IMR-90 (cell line): ENCODE measurements around the gene ACVR1B. TPM values are rescaled to one million over a fixed set of nuclear protein-coding genes. Genes with fewer than 3 reads are reported as not detected.

Experiments used
- ATAC-seq: fragments of 200-7000 bp; cut with Tn5 transposase; 2 replicates; pipeline ENCODE4 v1.9.1; 2020; ENCODE audit warnings: low read depth, mild to moderate bottlenecking, moderate library complexity
- BruUV-seq: library from RNA; stranded (reverse); fragments of 400-500 nt; replicated peaks from 2 replicates; lab custom pipeline; 2021; lab: Mats Ljungman, UMichigan
- CTCF ChIA-PET: fragments of 300-600 bp; formaldehyde crosslinking; extraction: SDS; loops from one replicate; lab custom pipeline; 2021; ENCODE audit warnings: antibody characterized with exemption; lab: Yijun Ruan, JAX
- POLR2A ChIA-PET: fragments of 300-600 bp; sonication (Branson Sonifier 250); formaldehyde crosslinking; loops from one replicate; lab custom pipeline; 2022; ENCODE audit warnings: antibody characterized with exemption; ENCODE audit not compliant: unreplicated experiment; lab: Charles Lee
- DNase-seq: peaks from one replicate; pipeline ENCODE4 v3.0.0; 2013
- H2AFZ ChIP-seq: replicated peaks from 2 replicates; pipeline ENCODE3; 2013; ENCODE audit warnings: low read length, mild to moderate bottlenecking; ENCODE audit not compliant: poor library complexity
- H2AK5ac ChIP-seq: 2 replicates; pipeline ENCODE4 v1.6.1; 2013; ENCODE audit warnings: low read depth, low read length, inconsistent platforms
- H2AK9ac ChIP-seq: replicated peaks from 2 replicates; pipeline ENCODE3; 2013; ENCODE audit warnings: mild to moderate bottlenecking, low read depth, low read length, moderate library complexity; ENCODE audit not compliant: poor library complexity
- H2BK120ac ChIP-seq: 2 replicates; pipeline ENCODE4 v1.6.1; 2013; ENCODE audit warnings: low read depth, low read length, inconsistent platforms
- H2BK15ac ChIP-seq: 3 replicates; pipeline ENCODE4 v1.6.1; 2013; ENCODE audit warnings: low read depth, low read length, inconsistent platforms
- H2BK20ac ChIP-seq: 2 replicates; pipeline ENCODE4 v1.6.1; 2013; ENCODE audit warnings: low read depth, mild to moderate bottlenecking, inconsistent platforms, low read length, moderate library complexity
- H2BK5ac ChIP-seq: 2 replicates; pipeline ENCODE4 v1.6.1; 2013; ENCODE audit warnings: mild to moderate bottlenecking, low read depth, low read length, inconsistent platforms; ENCODE audit not compliant: poor library complexity, severe bottlenecking
- H3K14ac ChIP-seq: replicated peaks from 2 replicates; pipeline ENCODE4 v1.6.1; 2013; ENCODE audit warnings: low read depth, low read length, inconsistent platforms
- H3K18ac ChIP-seq: 2 replicates; pipeline ENCODE4 v1.6.1; 2013; ENCODE audit warnings: low read depth, low read length, control low read depth
- H3K23ac ChIP-seq: 2 replicates; pipeline ENCODE4 v1.6.1; 2013; ENCODE audit warnings: low read depth, low read length, inconsistent platforms
- H3K27ac ChIP-seq: 2 replicates; pipeline ENCODE4 v1.5.1; 2013; ENCODE audit warnings: mild to moderate bottlenecking, control low read depth, low read length; ENCODE audit not compliant: insufficient read depth
- H3K27me3 ChIP-seq: 2 replicates; pipeline ENCODE4 v1.6.1; 2013; ENCODE audit warnings: low read length; ENCODE audit not compliant: control insufficient read depth, insufficient read depth
- H3K36me3 ChIP-seq: 2 replicates; pipeline ENCODE4 v1.6.1; 2013; ENCODE audit warnings: low read length, mixed read lengths; ENCODE audit not compliant: control insufficient read depth, insufficient read depth
- H3K4ac ChIP-seq: 2 replicates; pipeline ENCODE4 v1.6.1; 2013; ENCODE audit warnings: low read depth, low read length, inconsistent platforms
- H3K4me1 ChIP-seq: 2 replicates; pipeline ENCODE4 v1.6.1; 2013; ENCODE audit warnings: low read length, mixed read lengths; ENCODE audit not compliant: control insufficient read depth, insufficient read depth
- H3K4me2 ChIP-seq: 2 replicates; pipeline ENCODE4 v1.6.1; 2013; ENCODE audit warnings: low read depth, mild to moderate bottlenecking, control low read depth, low read length, moderate library complexity
- H3K4me3 ChIP-seq: 2 replicates; pipeline ENCODE4 v1.5.1; 2013; ENCODE audit warnings: low read depth, mild to moderate bottlenecking, control low read depth, low read length, moderate library complexity; ENCODE audit not compliant: insufficient read depth
- H3K56ac ChIP-seq: 2 replicates; pipeline ENCODE4 v1.6.1; 2013; ENCODE audit warnings: low read length, inconsistent platforms; ENCODE audit not compliant: insufficient read depth; ENCODE audit errors: extremely low read depth
- H3K79me1 ChIP-seq, 2 experiments: 2 replicates each; pipeline ENCODE4 v1.6.1; 2013; ENCODE audit warnings: low read length in 2 of 2, inconsistent platforms in 1 of 2, low read depth in 1 of 2
- H3K9ac ChIP-seq: 2 replicates; pipeline ENCODE4 v1.6.1; 2013; ENCODE audit warnings: low read depth, low read length, control low read depth
- H3K9me1 ChIP-seq: 2 replicates; pipeline ENCODE4 v1.6.1; 2013; ENCODE audit warnings: low read length, inconsistent platforms; ENCODE audit not compliant: insufficient read depth
- H3K9me3 ChIP-seq: 2 replicates; pipeline ENCODE4 v1.6.1; 2013; ENCODE audit warnings: low read length; ENCODE audit not compliant: control insufficient read depth, insufficient read depth
- H4K20me1 ChIP-seq: 2 replicates; pipeline ENCODE4 v1.6.1; 2013; ENCODE audit warnings: low read length, inconsistent platforms; ENCODE audit not compliant: insufficient read depth
- H4K5ac ChIP-seq: 2 replicates; pipeline ENCODE4 v1.6.1; 2013; ENCODE audit warnings: mild to moderate bottlenecking, low read depth, low read length, control low read depth
- H4K8ac ChIP-seq, 2 experiments: 2 replicates each; pipeline ENCODE4 v1.6.1; 2013; ENCODE audit warnings: low read depth in 2 of 2, low read length in 2 of 2, control low read depth in 1 of 2, inconsistent platforms in 1 of 2
- H4K91ac ChIP-seq: 2 replicates; pipeline ENCODE4 v1.6.1; 2013; ENCODE audit warnings: low read depth, low read length, inconsistent platforms; ENCODE audit not compliant: insufficient read depth
- BHLHE40 ChIP-seq: fragments of 150-350 bp; IDR thresholded peaks from 2 replicates; pipeline ENCODE4 v1.6.1; 2016; ENCODE audit warnings: mild to moderate bottlenecking, low read depth, low read length
- POLR2A ChIP-seq: IDR thresholded peaks from 2 replicates; pipeline ENCODE4 v1.6.1; 2012; ENCODE audit warnings: mild to moderate bottlenecking, low read depth, low read length
- RAD21 ChIP-seq: IDR thresholded peaks from 2 replicates; pipeline ENCODE4 v1.6.1; 2012; ENCODE audit warnings: low read length, improper control_type of control experiment
- SMC3 ChIP-seq: fragments of 150-350 bp; IDR thresholded peaks from 2 replicates; pipeline ENCODE4 v1.6.1; 2016; ENCODE audit warnings: low read depth, mild to moderate bottlenecking, antibody characterized with exemption, low read length, moderate library complexity
- WGBS, 2 experiments: methylation state at CpG; one replicate each; pipeline versions ENCODE4 v1.1.5 to v1.1.7; 2013; ENCODE audit warnings: missing lambda C conversion rate in 2 of 2; ENCODE audit not compliant: insufficient read length in 1 of 2; ENCODE audit errors: extremely low coverage in 2 of 2; 5-methylcytosine and 5-hydroxymethylcytosine counted together
- dilution Hi-C: fragments of 300-500 bp; cut with HindIII; formaldehyde crosslinking; loops from one replicate; pipeline ENCODE4 v1.14.3; 2018; ENCODE audit warnings: low sequenced_read_pairs; ENCODE audit not compliant: unreplicated experiment
- in situ Hi-C: fragments of 300-500 bp; cut with MboI; formaldehyde crosslinking; loops from 3 replicates; pipeline ENCODE4 v1.14.3; 2019; ENCODE audit warnings: low sequenced_read_pairs, inconsistent platforms, mixed read lengths
- intact Hi-C: fragments of 100-400 bp; cut with micrococcal nuclease; formaldehyde crosslinking; loops from 2 replicates; pipeline ENCODE4 v1.10.0; 2022
- polyA plus RNA-seq, 3 experiments: library from polyadenylated mRNA; depleted of rRNA; stranded (reverse); fragments of >200 nt; gene quantifications; 2 replicates each; pipeline ENCODE4 v1.2.3, GENCODE V29; 2012; ENCODE audit warnings: low replicate concordance in 1 of 3
- total RNA-seq: library from RNA; depleted of rRNA; stranded (reverse); fragments of >200 nt; gene quantifications from 2 replicates; pipeline ENCODE4 v1.2.3, GENCODE V29; 2012
- TF ChIP-seq, protein P1 (sequence below): conservative IDR thresholded peaks from 2 replicates; pipeline ENCODE4 v1.5.1; 2012; ENCODE audit warnings: mild to moderate bottlenecking, low read depth, low read length, improper control_type of control experiment

ACVR1B gene
- total and polyA plus RNA-seq, 2 of the 4 experiments (the other 2 are of a cell fraction), result 5.7 to 13.6 TPM

GRCh38 chr12:51923506-51924365, 27.8 kb upstream of the ACVR1B start:
- peaks cover 14% of the 10 kb centered on the region; the same call in 1 of the 2 replicates for H3K9me1 ChIP-seq
- H3K14ac ChIP-seq, result peak overlapping the region; percentile 50
- peak overlapping the region; percentile 47; the same call in 2 of the 3 replicates for H2BK15ac ChIP-seq
- H3K27ac ChIP-seq, result no peak overlapping the region
- H4K91ac ChIP-seq, result peak overlapping the region; percentile 58; the same call in 1 of the 2 replicates
- H2BK120ac ChIP-seq, result peak overlapping the region; percentile 69; the same call in 1 of the 2 replicates
- WGBS, 2 experiments, result 20% methylated on average over 13 of the region's 31 CpGs; no CpG with 5 or more reads in 1 of the 2 experiments
- H3K23ac ChIP-seq, result no peak overlapping the region
- H4K20me1 ChIP-seq, result no peaks in the 10 kb centered on the region
- TF ChIP-seq SMC3, result peak; percentile 58
- no peak for TF ChIP-seq BHLHE40
- TF ChIP-seq, protein P1, sequence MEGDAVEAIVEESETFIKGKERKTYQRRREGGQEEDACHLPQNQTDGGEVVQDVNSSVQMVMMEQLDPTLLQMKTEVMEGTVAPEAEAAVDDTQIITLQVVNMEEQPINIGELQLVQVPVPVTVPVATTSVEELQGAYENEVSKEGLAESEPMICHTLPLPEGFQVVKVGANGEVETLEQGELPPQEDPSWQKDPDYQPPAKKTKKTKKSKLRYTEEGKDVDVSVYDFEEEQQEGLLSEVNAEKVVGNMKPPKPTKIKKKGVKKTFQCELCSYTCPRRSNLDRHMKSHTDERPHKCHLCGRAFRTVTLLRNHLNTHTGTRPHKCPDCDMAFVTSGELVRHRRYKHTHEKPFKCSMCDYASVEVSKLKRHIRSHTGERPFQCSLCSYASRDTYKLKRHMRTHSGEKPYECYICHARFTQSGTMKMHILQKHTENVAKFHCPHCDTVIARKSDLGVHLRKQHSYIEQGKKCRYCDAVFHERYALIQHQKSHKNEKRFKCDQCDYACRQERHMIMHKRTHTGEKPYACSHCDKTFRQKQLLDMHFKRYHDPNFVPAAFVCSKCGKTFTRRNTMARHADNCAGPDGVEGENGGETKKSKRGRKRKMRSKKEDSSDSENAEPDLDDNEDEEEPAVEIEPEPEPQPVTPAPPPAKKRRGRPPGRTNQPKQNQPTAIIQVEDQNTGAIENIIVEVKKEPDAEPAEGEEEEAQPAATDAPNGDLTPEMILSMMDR, result peak; percentile 71
- TF ChIP-seq POLR2A, result no peak
- peak; percentile 60 for TF ChIP-seq RAD21
- peak overlapping the region; percentile 82 for H2AFZ ChIP-seq
- no peaks in the 10 kb centered on the region for H3K9me3 ChIP-seq
- ATAC-seq (peak; percentile 73), DNase-seq (no peak)
- H3K4me1 ChIP-seq, result peaks cover 10% of the 10 kb centered on the region
- H3K4ac ChIP-seq, result peak overlapping the region; percentile 76
- peak overlapping the region; percentile 44 for H2AK9ac ChIP-seq
- CTCF ChIA-PET, result interaction anchor here (0.5 to 1.7 kb wide), 5 partner anchors 26 to 1099 kb away, joined by 3 to 8 read pairs (median 4); no protein-coding TSS in a partner anchor
- H4K8ac ChIP-seq, result peak overlapping the region; percentile 78 to 85; a peak in 3 of 4 replicates
- in situ Hi-C loops, result no loop called here
- no peaks in the 10 kb centered on the region for H3K27me3 ChIP-seq
- POLR2A ChIA-PET, result no interaction called here
- no peak overlapping the region for H3K9ac ChIP-seq
- H3K79me1 ChIP-seq, result no peaks in the 10 kb centered on the region; a peak in 1 of 4 replicates
- peak overlapping the region; percentile 86; the same call in 1 of the 2 replicates for H2AK5ac ChIP-seq
- no peak overlapping the region; the same call in 1 of the 2 replicates for H3K18ac ChIP-seq
- H2BK20ac ChIP-seq, result peak overlapping the region; percentile 61; the same call in 1 of the 2 replicates
- no TSS peak for BruUV-seq
- peak overlapping the region; percentile 32; the same call in 1 of the 2 replicates for H3K4me2 ChIP-seq
- intact Hi-C loops, result loop anchor here (1.0 to 2.0 kb wide), 2 partner anchors 28 to 57 kb away; no protein-coding TSS in a partner anchor
- no peak overlapping the region for H3K56ac ChIP-seq
- no peaks in the 10 kb centered on the region for H3K36me3 ChIP-seq
- H2BK5ac ChIP-seq, result no peak overlapping the region
- dilution Hi-C loops, result no loop called here
- H4K5ac ChIP-seq, result peak overlapping the region; percentile 89
- H3K4me3 ChIP-seq, result no peak overlapping the region
